ENCODE results near the gene SSBP3.

DNA sequence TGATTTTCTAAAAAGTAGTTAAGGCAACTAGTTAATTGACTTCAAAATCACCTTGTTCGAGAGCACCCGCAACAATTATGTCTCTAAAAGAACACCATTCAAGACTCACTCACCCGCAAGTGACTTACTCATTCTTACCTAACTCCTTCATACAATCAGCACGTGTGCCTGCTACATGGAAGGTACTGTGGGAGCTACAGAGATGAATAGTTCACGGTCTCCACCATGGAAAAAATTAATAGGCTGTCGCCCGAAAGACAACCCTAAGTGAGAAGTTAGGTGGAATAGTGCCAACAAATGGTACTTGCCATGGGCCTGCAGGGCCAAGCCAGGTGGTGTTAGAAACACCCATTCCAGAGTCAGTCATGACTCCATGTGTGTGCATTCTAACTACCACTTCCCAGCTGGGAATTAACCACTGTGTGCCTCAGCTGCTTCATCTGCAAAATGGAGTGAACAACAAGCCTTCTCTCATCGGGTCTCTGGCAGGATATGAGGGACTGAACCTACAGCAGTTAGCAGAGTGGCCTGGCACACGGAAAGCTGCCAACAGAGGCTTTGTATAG is 7.1 kb downstream of the SSBP3 start:
- TF ChIP-seq, protein P1, sequence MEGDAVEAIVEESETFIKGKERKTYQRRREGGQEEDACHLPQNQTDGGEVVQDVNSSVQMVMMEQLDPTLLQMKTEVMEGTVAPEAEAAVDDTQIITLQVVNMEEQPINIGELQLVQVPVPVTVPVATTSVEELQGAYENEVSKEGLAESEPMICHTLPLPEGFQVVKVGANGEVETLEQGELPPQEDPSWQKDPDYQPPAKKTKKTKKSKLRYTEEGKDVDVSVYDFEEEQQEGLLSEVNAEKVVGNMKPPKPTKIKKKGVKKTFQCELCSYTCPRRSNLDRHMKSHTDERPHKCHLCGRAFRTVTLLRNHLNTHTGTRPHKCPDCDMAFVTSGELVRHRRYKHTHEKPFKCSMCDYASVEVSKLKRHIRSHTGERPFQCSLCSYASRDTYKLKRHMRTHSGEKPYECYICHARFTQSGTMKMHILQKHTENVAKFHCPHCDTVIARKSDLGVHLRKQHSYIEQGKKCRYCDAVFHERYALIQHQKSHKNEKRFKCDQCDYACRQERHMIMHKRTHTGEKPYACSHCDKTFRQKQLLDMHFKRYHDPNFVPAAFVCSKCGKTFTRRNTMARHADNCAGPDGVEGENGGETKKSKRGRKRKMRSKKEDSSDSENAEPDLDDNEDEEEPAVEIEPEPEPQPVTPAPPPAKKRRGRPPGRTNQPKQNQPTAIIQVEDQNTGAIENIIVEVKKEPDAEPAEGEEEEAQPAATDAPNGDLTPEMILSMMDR (IDR thresholded peaks at IDR 0.05; ENCODE audit: insufficient read depth, low read length): no peak
- TF ChIP-seq REST (IDR thresholded peaks at IDR 0.05; ENCODE audit: insufficient replicate concordance, low read depth) (no peak), POLR2AphosphoS5 (IDR thresholded peaks at IDR 0.05; ENCODE audit: low read depth) (no peak), SPI1 (IDR thresholded peaks at IDR 0.05; ENCODE audit: borderline replicate concordance, low read depth) (no peak), GABPA (IDR thresholded peaks at IDR 0.05; ENCODE audit: low read depth) (no peak)

Data from HL-60 (cell line).